Measurements from ENCODE around the gene TCF7L2.

TCF7L2 gene

DNA sequence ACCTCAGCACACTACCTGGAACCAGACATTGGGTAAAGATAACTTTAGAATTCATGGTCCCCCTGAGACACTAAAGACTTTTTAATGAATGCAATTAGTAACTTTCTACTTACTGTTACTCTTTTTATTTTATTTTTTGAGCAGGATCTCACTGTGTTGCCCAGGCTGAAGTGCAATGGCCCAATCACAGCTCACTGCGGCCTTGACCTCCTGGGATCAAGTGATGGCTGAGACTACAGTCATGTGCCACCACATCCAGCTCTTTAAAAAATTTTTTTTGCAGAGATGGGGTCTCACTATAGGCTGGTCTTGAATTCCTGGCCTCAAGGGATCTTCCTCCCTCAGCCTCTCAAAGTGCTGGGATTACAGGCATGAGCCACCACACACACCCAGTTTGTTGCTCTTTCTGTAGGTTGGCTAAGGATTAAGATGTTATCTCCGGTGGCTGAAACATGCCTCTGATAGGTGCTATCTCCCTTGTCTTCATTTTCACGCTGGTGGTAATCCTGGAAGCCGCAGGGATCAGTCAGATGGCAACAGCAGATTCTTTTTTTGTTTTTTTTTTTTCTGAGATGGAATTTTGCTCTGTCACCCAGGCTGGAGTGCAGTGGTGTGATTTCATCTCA is 128.3 kb downstream of the TCF7L2 start:
- TF ChIP-seq CTCF (IDR thresholded peaks at IDR 0.05; ENCODE audit: low read depth, low read length), result no peak
- Histone ChIP-seq H3K9me3 (ENCODE audit: severe bottlenecking) (no peaks in the 10 kb centered on the region), H3K36me3 (no peaks in the 10 kb centered on the region)

GRCh38 chr10:113080061-113080924 is 130.2 kb downstream of the TCF7L2 start:
- Histone ChIP-seq H3K4me3 (ENCODE audit: low read depth, low read length) (no peak overlapping the region), H3K27ac (no peak overlapping the region), H3K36me3 (no peaks in the 10 kb centered on the region), H3K9me3 (ENCODE audit: severe bottlenecking) (no peaks in the 10 kb centered on the region), H3K27me3 (ENCODE audit: insufficient read depth, low read depth, severe bottlenecking) (no peaks in the 10 kb centered on the region)
- no peak for TF ChIP-seq CTCF (IDR thresholded peaks at IDR 0.05; ENCODE audit: low read depth, low read length)
- DNase-seq, result no peak

More for the DNA sequence above, 128.3 kb downstream of the TCF7L2 start:
- no peak overlapping the region for H3K27ac ChIP-seq
- no peak for DNase-seq
- no peaks in the 10 kb centered on the region for H3K27me3 ChIP-seq (ENCODE audit: insufficient read depth, low read depth, severe bottlenecking)
- no peak overlapping the region for H3K4me3 ChIP-seq (ENCODE audit: low read depth, low read length)

- Histone ChIP-seq H3K9me3 (ENCODE audit: severe bottlenecking) (no peaks in the 10 kb centered on the region), H3K4me3 (ENCODE audit: low read depth, low read length) (no peak overlapping the region), H3K27ac (no peak overlapping the region), H3K27me3 (ENCODE audit: insufficient read depth, low read depth, severe bottlenecking) (no peaks in the 10 kb centered on the region), H3K36me3 (no peaks in the 10 kb centered on the region)
- DNase-seq, result no peak
- TF ChIP-seq CTCF (IDR thresholded peaks at IDR 0.05; ENCODE audit: low read depth, low read length), result 0 out of 2 replicates have a peak, but pooled peaks have one; percentile 3
Observed at GRCh38 chr10:113080925-113081229, 130.8 kb downstream of the TCF7L2 start.

- TF ChIP-seq CTCF (IDR thresholded peaks at IDR 0.05; ENCODE audit: low read depth, low read length), result no peak
- no peak overlapping the region for H3K4me3 ChIP-seq (ENCODE audit: low read depth, low read length)
- no peak overlapping the region for H3K27ac ChIP-seq
- DNase-seq, result no peak
- H3K36me3 ChIP-seq, result no peaks in the 10 kb centered on the region
- no peaks in the 10 kb centered on the region for H3K9me3 ChIP-seq (ENCODE audit: severe bottlenecking)
- H3K27me3 ChIP-seq (ENCODE audit: insufficient read depth, low read depth, severe bottlenecking), result no peaks in the 10 kb centered on the region
Observed at GRCh38 chr10:113084031-113084430, 134.0 kb downstream of the TCF7L2 start.

GRCh38 chr10:113085776-113086175 is 135.7 kb downstream of the TCF7L2 start:
- DNase-seq, result no peak
- H3K4me3 ChIP-seq (ENCODE audit: low read depth, low read length), result no peak overlapping the region
- H3K27me3 ChIP-seq (ENCODE audit: insufficient read depth, low read depth, severe bottlenecking), result no peaks in the 10 kb centered on the region
- H3K27ac ChIP-seq, result no peak overlapping the region
- no peaks in the 10 kb centered on the region for H3K36me3 ChIP-seq
- no peak for TF ChIP-seq CTCF (IDR thresholded peaks at IDR 0.05; ENCODE audit: low read depth, low read length)
- H3K9me3 ChIP-seq (ENCODE audit: severe bottlenecking), result no peaks in the 10 kb centered on the region

Measured in WERI-Rb-1 (cell line).